Activated B cell treated with CpG ODN at 0.5 μM for 24 hours (primary cell): ENCODE measurements around the gene STUM. TPM values are rescaled to one million over a fixed set of nuclear protein-coding genes. Genes with fewer than 3 reads are reported as not detected.

Experiments
- ATAC-seq: fragments of 200-7000 bp; cut with Tn5 transposase; one replicate; pipeline ENCODE4 v1.10.0; 2021; ENCODE audit warnings: low read depth, mild to moderate bottlenecking, moderate library complexity
- CTCF ChIA-PET: fragments of 350-600 bp; sonication (Branson Sonifier 250); formaldehyde crosslinking; loops from one replicate; lab custom pipeline; 2021; ENCODE audit warnings: antibody characterized with exemption; lab: Charles Lee
- POLR2A ChIA-PET: fragments of 350-600 bp; sonication (Branson Sonifier 250); formaldehyde crosslinking; loops from one replicate; lab custom pipeline; 2021; ENCODE audit warnings: antibody characterized with exemption; lab: Charles Lee
- DNase-seq: peaks from one replicate; pipeline ENCODE4 v3.0.0; 2022
- H3K27ac Mint-ChIP-seq: one replicate; pipeline ENCODE4 v1.8.0; 2020; ENCODE audit warnings: mixed read lengths
- H3K27me3 Mint-ChIP-seq: one replicate; pipeline ENCODE4 v1.8.0; 2021; ENCODE audit warnings: mixed read lengths
- H3K36me3 Mint-ChIP-seq: one replicate; pipeline ENCODE4 v1.8.0; 2021; ENCODE audit warnings: low read depth, mixed read lengths
- H3K4me1 Mint-ChIP-seq: one replicate; pipeline ENCODE4 v1.8.0; 2021; ENCODE audit warnings: mixed read lengths
- H3K4me3 Mint-ChIP-seq: one replicate; pipeline ENCODE4 v1.8.0; 2020; ENCODE audit warnings: mild to moderate bottlenecking, mixed read lengths
- H3K9me3 Mint-ChIP-seq: one replicate; pipeline ENCODE4 v1.8.0; 2020; ENCODE audit warnings: mixed read lengths
- CTCF ChIP-seq: fragments of 200-600 bp; IDR thresholded peaks from one replicate; pipeline ENCODE4 v1.8.0; 2022; ENCODE audit warnings: antibody characterized with exemption, mild to moderate bottlenecking
- intact Hi-C: fragments of 100-400 bp; cut with micrococcal nuclease; formaldehyde crosslinking; loops from one replicate; pipeline ENCODE4 v1.15.1; 2024
- total RNA-seq: library from RNA; stranded (reverse); gene quantifications from 2 replicates; pipeline ENCODE4 v1.2.3, GENCODE V29; 2022

STUM gene
- total RNA-seq, 1 donor from 2014 or later = 0.33 TPM

GRCh38 chr1:226578946-226579578 lies 30.5 kb downstream of the STUM start:
- DNase-seq (no peak), ATAC-seq (no peak)
- no peaks in the 10 kb centered on the region for H3K9me3 Mint-ChIP-seq
- H3K27me3 Mint-ChIP-seq = no peaks in the 10 kb centered on the region
- no peak overlapping the region for H3K27ac Mint-ChIP-seq
- POLR2A ChIA-PET = no interaction called here
- no peak for TF ChIP-seq CTCF
- CTCF ChIA-PET = no interaction called here
- intact Hi-C loops = no loop called here
- no peak overlapping the region for H3K4me3 Mint-ChIP-seq
- no peaks in the 10 kb centered on the region for H3K4me1 Mint-ChIP-seq
- no peaks in the 10 kb centered on the region for H3K36me3 Mint-ChIP-seq

- ATAC-seq = no peak
- Mint-ChIP-seq H3K4me3 (no peak overlapping the region), H3K4me1 (no peaks in the 10 kb centered on the region), H3K36me3 (no peaks in the 10 kb centered on the region), H3K27ac (no peak overlapping the region), H3K9me3 (no peaks in the 10 kb centered on the region), H3K27me3 (no peaks in the 10 kb centered on the region)
- no peak for DNase-seq
- ChIA-PET CTCF (no interaction called here), POLR2A (no interaction called here)
- TF ChIP-seq CTCF = no peak
- intact Hi-C loops = no loop called here
Observed at GRCh38 chr1:226579781-226580323, 31.3 kb downstream of the STUM start.

GRCh38 chr1:226580625-226581270 lies 32.2 kb downstream of the STUM start:
- intact Hi-C loops = no loop called here
- Mint-ChIP-seq H3K4me1 (no peaks in the 10 kb centered on the region), H3K4me3 (no peak overlapping the region), H3K9me3 (no peaks in the 10 kb centered on the region), H3K27ac (no peak overlapping the region), H3K27me3 (no peaks in the 10 kb centered on the region), H3K36me3 (no peaks in the 10 kb centered on the region)
- POLR2A ChIA-PET = no interaction called here
- CTCF ChIA-PET = no interaction called here
- ATAC-seq (no peak), DNase-seq (no peak)
- TF ChIP-seq CTCF = no peak

- Mint-ChIP-seq H3K36me3 (no peaks in the 10 kb centered on the region), H3K27me3 (no peaks in the 10 kb centered on the region), H3K27ac (no peak overlapping the region), H3K4me3 (no peak overlapping the region), H3K4me1 (no peaks in the 10 kb centered on the region), H3K9me3 (no peaks in the 10 kb centered on the region)
- intact Hi-C loops = no loop called here
- no peak for ATAC-seq
- no peak for TF ChIP-seq CTCF
- ChIA-PET POLR2A (no interaction called here), CTCF (no interaction called here)
- no peak for DNase-seq
Observed at GRCh38 chr1:226581650-226582330, 33.2 kb downstream of the STUM start.

GRCh38 chr1:226582966-226583365 lies 34.4 kb downstream of the STUM start:
- no peaks in the 10 kb centered on the region for H3K36me3 Mint-ChIP-seq
- DNase-seq = no peak
- H3K9me3 Mint-ChIP-seq = no peaks in the 10 kb centered on the region
- no peak overlapping the region for H3K27ac Mint-ChIP-seq
- no peak for TF ChIP-seq CTCF
- CTCF ChIA-PET = no interaction called here
- intact Hi-C loops = no loop called here
- POLR2A ChIA-PET = no interaction called here
- no peaks in the 10 kb centered on the region for H3K4me1 Mint-ChIP-seq
- H3K27me3 Mint-ChIP-seq = no peaks in the 10 kb centered on the region
- no peak overlapping the region for H3K4me3 Mint-ChIP-seq
- ATAC-seq = no peak
